Thyroid gland (tissue), 4 donors: ENCODE measurements around the gene TEX30. TPM values are rescaled to one million over a fixed set of nuclear protein-coding genes. Genes with fewer than 3 reads are reported as not detected.

Experiments
- DNase-seq, 2 donors: peaks; one replicate each; pipeline ENCODE4 v3.0.0-alpha.2; 2019
- H3K27ac ChIP-seq, 3 donors: fragments of 200-600 bp; sonication (generic); 1 replicate in 2 of 3; 2 replicates in 1 of 3; pipeline ENCODE4 v1.5.1; 2016 to 2019; ENCODE audit warnings: mild to moderate bottlenecking in 1 of 3, moderate library complexity in 1 of 3
- H3K27me3 ChIP-seq: fragments of 200-600 bp; sonication (generic); one replicate; pipeline ENCODE4 v1.5.1; 2019
- H3K36me3 ChIP-seq, 2 donors: fragments of 200-600 bp; sonication (generic); one replicate each; pipeline ENCODE4 v1.5.1; 2016 to 2019
- H3K4me1 ChIP-seq, 2 donors: fragments of 200-600 bp; sonication (generic); one replicate each; pipeline ENCODE4 v1.5.1; 2017 to 2019
- H3K4me3 ChIP-seq, 3 donors: fragments of 200-600 bp; sonication (generic); replicated peaks in 1 of 3; 1 replicate in 2 of 3; 2 replicates in 1 of 3; pipeline ENCODE4 v1.5.1; 2016; ENCODE audit warnings: mild to moderate bottlenecking in 1 of 3
- H3K9me3 ChIP-seq: fragments of 200-600 bp; sonication (generic); one replicate; pipeline ENCODE4 v1.5.1; 2017
- POLR2A ChIP-seq, 2 donors: fragments of 450-650 bp; IDR thresholded peaks; one replicate each; pipeline ENCODE4 v1.6.1; 2017; ENCODE audit warnings: antibody characterized with exemption in 2 of 2, mild to moderate bottlenecking in 2 of 2, moderate library complexity in 1 of 2
- WGBS, 2 donors: methylation state at CpG; one replicate each; pipeline ENCODE4 v1.1.5; 2017; 5-methylcytosine and 5-hydroxymethylcytosine counted together
- intact Hi-C: fragments of 100-400 bp; cut with DNase I; formaldehyde crosslinking; loops from one replicate; pipeline ENCODE4 v1.15.1; 2023
- total RNA-seq, 4 donors: library from RNA; depleted of rRNA; stranded (reverse); fragments of >200 nt; gene quantifications; one replicate each; pipeline ENCODE4 v1.2.3, GENCODE V29; 2016
- TF ChIP-seq, protein P1 (sequence below), 6 experiments: fragments of 200-600 bp in 3 of 6; fragments of 450-650 bp in 3 of 6; sonication (generic) in 3 of 6; IDR thresholded peaks; one replicate each; pipeline ENCODE4 v1.5.1; 2016 to 2019; ENCODE audit warnings: antibody characterized with exemption in 6 of 6, mild to moderate bottlenecking in 2 of 6, inconsistent platforms in 1 of 6, moderate library complexity in 1 of 6

The TEX30 gene
- total RNA-seq, 4 donors from 2014 or later, result 5.8 to 17.7 (median 8.9) TPM

DNA sequence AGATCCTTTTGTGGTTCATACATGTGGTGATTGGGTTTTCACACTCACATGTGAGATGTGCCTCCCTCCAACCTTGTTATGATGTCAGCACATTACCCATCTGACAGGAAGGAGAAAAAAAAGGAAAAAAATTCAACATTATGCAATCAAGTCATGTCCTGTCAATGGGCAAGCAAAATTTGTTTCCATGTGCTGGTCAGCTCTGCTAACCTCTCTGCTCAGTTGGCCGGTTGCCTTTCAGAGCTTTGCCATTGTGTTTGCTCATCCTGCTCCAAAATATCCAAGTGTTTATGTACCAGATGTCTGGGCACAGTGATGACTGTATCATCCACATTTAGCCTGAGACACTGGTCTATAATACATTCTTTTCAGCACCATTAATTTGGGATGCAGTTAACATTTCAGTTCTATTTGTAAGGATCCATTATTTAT, 51.8 kb downstream of the TEX30 start:
- WGBS, 2 donors, result 44 to 81% methylated on average over 1 of the region's 1 CpG
- Histone ChIP-seq H3K9me3 (no peaks in the 10 kb centered on the region), H3K4me1 (no peaks in the 10 kb centered on the region), H3K4me3 (no peak overlapping the region), H3K27me3 (no peaks in the 10 kb centered on the region), H3K27ac (no peak overlapping the region), H3K36me3 (no peaks in the 10 kb centered on the region)
- intact Hi-C loops, result loop anchor here (10.0 kb wide), 1 partner anchor 137 kb away; no protein-coding TSS in a partner anchor
- DNase-seq, result no peak
- no peak for TF ChIP-seq POLR2A (IDR thresholded peaks at IDR 0.05)
- TF ChIP-seq, protein P1, sequence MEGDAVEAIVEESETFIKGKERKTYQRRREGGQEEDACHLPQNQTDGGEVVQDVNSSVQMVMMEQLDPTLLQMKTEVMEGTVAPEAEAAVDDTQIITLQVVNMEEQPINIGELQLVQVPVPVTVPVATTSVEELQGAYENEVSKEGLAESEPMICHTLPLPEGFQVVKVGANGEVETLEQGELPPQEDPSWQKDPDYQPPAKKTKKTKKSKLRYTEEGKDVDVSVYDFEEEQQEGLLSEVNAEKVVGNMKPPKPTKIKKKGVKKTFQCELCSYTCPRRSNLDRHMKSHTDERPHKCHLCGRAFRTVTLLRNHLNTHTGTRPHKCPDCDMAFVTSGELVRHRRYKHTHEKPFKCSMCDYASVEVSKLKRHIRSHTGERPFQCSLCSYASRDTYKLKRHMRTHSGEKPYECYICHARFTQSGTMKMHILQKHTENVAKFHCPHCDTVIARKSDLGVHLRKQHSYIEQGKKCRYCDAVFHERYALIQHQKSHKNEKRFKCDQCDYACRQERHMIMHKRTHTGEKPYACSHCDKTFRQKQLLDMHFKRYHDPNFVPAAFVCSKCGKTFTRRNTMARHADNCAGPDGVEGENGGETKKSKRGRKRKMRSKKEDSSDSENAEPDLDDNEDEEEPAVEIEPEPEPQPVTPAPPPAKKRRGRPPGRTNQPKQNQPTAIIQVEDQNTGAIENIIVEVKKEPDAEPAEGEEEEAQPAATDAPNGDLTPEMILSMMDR (IDR thresholded peaks at IDR 0.05), result no peak

DNA sequence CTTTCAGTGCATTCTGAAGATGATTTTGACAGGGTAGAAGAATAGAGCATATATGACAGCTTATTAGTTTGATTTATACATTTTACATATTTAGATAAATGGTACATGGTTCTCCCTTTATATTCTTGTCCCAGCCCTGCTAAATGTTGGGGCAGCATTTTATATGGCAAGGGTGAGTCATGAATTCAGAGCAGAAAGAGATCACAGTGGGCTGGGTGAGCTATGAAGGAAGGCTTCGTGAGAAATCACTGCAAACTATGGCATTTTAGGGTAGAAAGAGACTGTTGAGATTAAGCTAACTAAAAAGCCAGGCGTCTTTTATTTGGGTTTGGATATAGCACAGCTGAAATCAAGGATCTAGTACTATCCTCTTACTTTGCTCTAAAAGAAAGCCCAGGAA, 54.8 kb downstream of the TEX30 start:
- intact Hi-C loops, result no loop called here

More for the DNA sequence above, 54.8 kb downstream of the TEX30 start:
- Histone ChIP-seq H3K27me3 (no peaks in the 10 kb centered on the region), H3K9me3 (no peaks in the 10 kb centered on the region), H3K27ac (no peak overlapping the region), H3K36me3 (no peaks in the 10 kb centered on the region), H3K4me1 (no peaks in the 10 kb centered on the region), H3K4me3 (no peak overlapping the region)
- WGBS, 2 donors, result 80 to 94% methylated on average over 2 of the region's 2 CpGs
- no peak for TF ChIP-seq POLR2A (IDR thresholded peaks at IDR 0.05)
- TF ChIP-seq, protein P1 (IDR thresholded peaks at IDR 0.05), result no peak
- DNase-seq, result no peak

Other genes with a start within 250 kb of the TEX30 start
- 100 to 1,000 TPM in 2 of 4 donors, 10 to 100 TPM in 2; 77.3 to 229 (median 99.1) TPM for gene TPP2, start 176.8 kb downstream of the TEX30 start, total RNA-seq
- gene METTL21C, start 78.7 kb downstream of the TEX30 start, total RNA-seq, result not detected
- gene POGLUT2, start 25.2 kb upstream of the TEX30 start, total RNA-seq, result 10 to 100 TPM in 1 of 4 donors, 1 to 10 TPM in 3; 2.8 to 10.2 (median 3.5) TPM
- 10 to 100 TPM; 16.5 to 27.2 (median 25.5) TPM for gene BIVM, start 25.3 kb upstream of the TEX30 start, total RNA-seq
- gene ERCC5, start 72.2 kb upstream of the TEX30 start, total RNA-seq, result 100 to 1,000 TPM in 2 of 4 donors, 10 to 100 TPM in 2; 57.2 to 119 (median 102) TPM